H9 (cell line): Measurements from ENCODE around the gene CCN5. TPM values are rescaled to one million over a fixed set of nuclear protein-coding genes. Genes with fewer than 3 reads are reported as not detected.

Experiments used
- DNase-seq: peaks from one replicate; pipeline ENCODE4 v3.0.0-alpha.2; 2017
- H2AFZ ChIP-seq: one replicate; pipeline ENCODE4 v1.6.1; 2013; ENCODE audit warnings: mild to moderate bottlenecking, low read length, control low read depth, moderate library complexity
- H2AK5ac ChIP-seq: 2 replicates; pipeline ENCODE4 v1.6.1; 2013; ENCODE audit warnings: low read length, control low read depth, mixed read lengths; ENCODE audit not compliant: insufficient read length
- H2BK120ac ChIP-seq: one replicate; pipeline ENCODE4 v1.6.1; 2013; ENCODE audit warnings: low read depth, mild to moderate bottlenecking, low read length, control low read depth, inconsistent platforms; ENCODE audit not compliant: poor library complexity, severe bottlenecking
- H2BK12ac ChIP-seq: 2 replicates; pipeline ENCODE4 v1.6.1; 2013; ENCODE audit warnings: low read length, control low read depth, mixed read lengths, low read depth; ENCODE audit not compliant: insufficient read length
- H2BK15ac ChIP-seq: 2 replicates; pipeline ENCODE4 v1.6.1; 2013; ENCODE audit warnings: low read depth, low read length, control low read depth
- H2BK20ac ChIP-seq: one replicate; pipeline ENCODE4 v1.6.1; 2013; ENCODE audit warnings: low read depth, mild to moderate bottlenecking, low read length, control low read depth, inconsistent platforms; ENCODE audit not compliant: poor library complexity, severe bottlenecking
- H2BK5ac ChIP-seq: 2 replicates; pipeline ENCODE4 v1.6.1; 2013; ENCODE audit warnings: low read length, control low read depth, mixed read lengths; ENCODE audit not compliant: insufficient read length
- H3K14ac ChIP-seq: 2 replicates; pipeline ENCODE4 v1.6.1; 2013; ENCODE audit warnings: low read length, control low read depth; ENCODE audit not compliant: insufficient read depth
- H3K18ac ChIP-seq: 2 replicates; pipeline ENCODE4 v1.6.1; 2013; ENCODE audit warnings: low read depth, mild to moderate bottlenecking, mixed read lengths, low read length, control low read depth; ENCODE audit not compliant: insufficient read length
- H3K23ac ChIP-seq: 2 replicates; pipeline ENCODE4 v1.6.1; 2013; ENCODE audit warnings: low read length, control low read depth, mixed read lengths, low read depth; ENCODE audit not compliant: insufficient read length
- H3K23me2 ChIP-seq: 2 replicates; pipeline ENCODE4 v1.6.1; 2013; ENCODE audit warnings: low read depth, mild to moderate bottlenecking, mixed read lengths, low read length, control low read depth; ENCODE audit not compliant: insufficient read length, poor library complexity, severe bottlenecking
- H3K27ac ChIP-seq: 2 replicates; pipeline ENCODE4 v1.5.1; 2013; ENCODE audit warnings: low read length, control low read depth, mixed read lengths, low read depth; ENCODE audit not compliant: insufficient read length
- H3K27me3 ChIP-seq: 2 replicates; pipeline ENCODE4 v1.6.1; 2013; ENCODE audit warnings: low read length, control low read depth, inconsistent platforms; ENCODE audit not compliant: insufficient read depth
- H3K4ac ChIP-seq: 2 replicates; pipeline ENCODE4 v1.6.1; 2013; ENCODE audit warnings: low read depth, mild to moderate bottlenecking, control low read depth, inconsistent platforms, low read length, moderate library complexity
- H3K4me1 ChIP-seq: 2 replicates; pipeline ENCODE4 v1.6.1; 2013; ENCODE audit warnings: low read length, control low read depth, inconsistent platforms; ENCODE audit not compliant: insufficient read depth
- H3K4me2 ChIP-seq: 2 replicates; pipeline ENCODE4 v1.6.1; 2013; ENCODE audit warnings: low read length, control low read depth, mixed read lengths; ENCODE audit not compliant: insufficient read length, insufficient read depth
- H3K56ac ChIP-seq: 2 replicates; pipeline ENCODE4 v1.6.1; 2013; ENCODE audit warnings: low read depth, mild to moderate bottlenecking, mixed read lengths, low read length, control low read depth; ENCODE audit not compliant: insufficient read length
- H3K79me1 ChIP-seq: 2 replicates; pipeline ENCODE4 v1.6.1; 2013; ENCODE audit warnings: low read depth, mild to moderate bottlenecking, moderate library complexity, low read length, control low read depth, inconsistent platforms; ENCODE audit not compliant: insufficient read depth, poor library complexity, severe bottlenecking
- H3K79me2 ChIP-seq: 2 replicates; pipeline ENCODE4 v1.6.1; 2013; ENCODE audit warnings: low read length, control low read depth, inconsistent platforms; ENCODE audit not compliant: insufficient read depth
- H3K9ac ChIP-seq: 2 replicates; pipeline ENCODE4 v1.6.1; 2013; ENCODE audit warnings: low read length, control low read depth, mixed read lengths; ENCODE audit not compliant: insufficient read length; ENCODE audit errors: extremely low read depth
- H3K9me3 ChIP-seq: one replicate; pipeline ENCODE4 v1.6.1; 2013; ENCODE audit warnings: low read depth, low read length, inconsistent platforms; ENCODE audit not compliant: control insufficient read depth
- H3T11ph ChIP-seq: one replicate; pipeline ENCODE4 v1.6.1; 2013; ENCODE audit warnings: mild to moderate bottlenecking, low read length, control low read depth, inconsistent platforms
- H4K20me1 ChIP-seq: one replicate; pipeline ENCODE4 v1.6.1; 2013; ENCODE audit not compliant: control insufficient read depth, insufficient read length, insufficient read depth
- H4K5ac ChIP-seq: 2 replicates; pipeline ENCODE4 v1.6.1; 2013; ENCODE audit warnings: low read depth, mild to moderate bottlenecking, mixed read lengths, low read length, control low read depth; ENCODE audit not compliant: insufficient read length
- H4K8ac ChIP-seq: replicated peaks from 2 replicates; pipeline ENCODE4 v1.6.1; 2013; ENCODE audit warnings: low read length, control low read depth, mixed read lengths, low read depth; ENCODE audit not compliant: insufficient read length
- H4K91ac ChIP-seq: 2 replicates; pipeline ENCODE4 v1.6.1; 2013; ENCODE audit warnings: low read depth, mild to moderate bottlenecking, moderate library complexity, mixed read lengths, low read length, control low read depth; ENCODE audit not compliant: insufficient read length
- H3K27ac Mint-ChIP-seq, 3 experiments: 2 replicates in 2 of 3; 3 replicates in 1 of 3; pipeline ENCODE4 v1.8.0; 2020 to 2021; ENCODE audit warnings: mixed read lengths in 3 of 3, mild to moderate bottlenecking in 1 of 3, moderate library complexity in 1 of 3
- H3K27me3 Mint-ChIP-seq: 2 replicates; pipeline ENCODE4 v1.8.0; 2021; ENCODE audit warnings: low read depth, mild to moderate bottlenecking, moderate library complexity, mixed read lengths
- H3K36me3 Mint-ChIP-seq, 3 experiments: 2 replicates in 2 of 3; 3 replicates in 1 of 3; pipeline ENCODE4 v1.8.0; 2020 to 2021; ENCODE audit warnings: low read depth in 3 of 3, mixed read lengths in 3 of 3; ENCODE audit not compliant: insufficient read depth in 1 of 3
- H3K4me1 Mint-ChIP-seq, 2 experiments: 2 replicates each; pipeline ENCODE4 v1.8.0; 2020; ENCODE audit warnings: mixed read lengths in 2 of 2
- H3K4me3 Mint-ChIP-seq, 2 experiments: 2 replicates in 1 of 2; 3 replicates in 1 of 2; pipeline ENCODE4 v1.8.0; 2020 to 2021; ENCODE audit warnings: mild to moderate bottlenecking in 2 of 2, mixed read lengths in 2 of 2, moderate library complexity in 1 of 2
- H3K9me3 Mint-ChIP-seq, 2 experiments: 2 replicates in 1 of 2; 3 replicates in 1 of 2; pipeline ENCODE4 v1.8.0; 2020; ENCODE audit warnings: mild to moderate bottlenecking in 2 of 2, mixed read lengths in 2 of 2, moderate library complexity in 1 of 2
- WGBS: extraction: QIAGEN DNeasy Blood & Tissue Kit; methylation state at CpG from one replicate; pipeline ENCODE4 v1.1.7; 2013; ENCODE audit warnings: missing lambda C conversion rate, low lambda C conversion rate, mixed read lengths; ENCODE audit not compliant: insufficient read length; ENCODE audit errors: extremely low coverage; 5-methylcytosine and 5-hydroxymethylcytosine counted together
- total RNA-seq: library from RNA; stranded (reverse); gene quantifications from 2 replicates; pipeline ENCODE4 v1.2.1, GENCODE V29; 2021
- TF ChIP-seq, protein P1 (sequence below): fragments of 200-600 bp; sonication (generic); conservative IDR thresholded peaks from 3 replicates; pipeline ENCODE4 v1.8.0; 2021; ENCODE audit warnings: antibody characterized with exemption, mild to moderate bottlenecking

Gene CCN5
- total RNA-seq, 1 experiment from 2014 or later = not detected

DNA sequence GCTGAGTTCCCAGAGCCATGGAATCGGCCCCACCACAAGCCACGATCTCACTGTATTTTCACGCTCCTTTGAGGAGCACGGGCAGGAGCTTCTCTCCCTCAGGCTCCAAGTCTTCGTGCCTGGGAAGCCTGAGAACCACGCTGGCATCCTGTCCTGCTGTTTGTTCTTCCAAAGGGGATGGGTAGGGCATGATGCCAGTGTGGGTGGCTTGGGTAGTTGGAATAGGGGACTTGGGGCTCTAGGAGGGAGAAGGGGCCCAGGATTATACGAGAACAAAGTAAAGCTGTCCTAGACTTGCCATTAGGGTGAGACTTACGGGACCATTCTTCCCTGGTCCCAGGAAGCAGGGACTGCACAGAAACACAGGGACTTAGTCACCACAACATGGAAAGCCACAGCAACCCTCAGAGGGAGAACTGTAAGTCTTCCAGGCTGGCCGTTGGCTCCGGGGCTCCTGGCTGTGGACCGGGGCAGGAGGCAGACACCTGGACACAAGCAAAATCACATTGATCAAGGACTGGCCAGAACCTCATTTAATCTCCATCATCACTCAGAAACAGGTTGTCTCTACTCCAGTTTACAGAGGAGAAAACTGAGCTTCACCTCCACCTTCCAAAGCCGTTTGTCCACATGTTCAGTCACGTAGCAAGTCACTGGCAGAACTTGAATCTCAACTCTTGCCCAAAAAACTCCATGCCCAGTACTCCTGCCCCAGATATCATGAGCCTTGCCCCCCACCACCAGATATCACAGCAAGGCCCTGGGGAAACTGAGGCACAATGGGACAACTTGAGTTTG is 1.3 kb downstream of the CCN5 start:
- H2BK12ac ChIP-seq = no peak overlapping the region
- no peak overlapping the region for H3K14ac ChIP-seq
- H3K4me1 Mint-ChIP-seq = peaks cover 3 to 4% of the 10 kb centered on the region in 2 experiments

More for the DNA sequence above, 1.3 kb downstream of the CCN5 start:
- no peak overlapping the region for H3K4me2 ChIP-seq
- no peak overlapping the region for H4K91ac ChIP-seq
- no peaks in the 10 kb centered on the region for H3K36me3 Mint-ChIP-seq
- H2AK5ac ChIP-seq = no peak overlapping the region
- no peak overlapping the region for H2BK5ac ChIP-seq
- H3K9ac ChIP-seq = no peak overlapping the region
- H4K5ac ChIP-seq = no peak overlapping the region
- no CpG with 5 or more reads among the region's 13 CpGs for WGBS
- H3K4me1 ChIP-seq = no peaks in the 10 kb centered on the region
- H3K56ac ChIP-seq = no peak overlapping the region
- no peak overlapping the region for H3K4ac ChIP-seq
- no peak overlapping the region for H2BK15ac ChIP-seq
- H3K27ac Mint-ChIP-seq = no peak overlapping the region; a peak in 1 of 7 replicates
- no peaks in the 10 kb centered on the region for H3K9me3 ChIP-seq
- no peak for DNase-seq
- H3K18ac ChIP-seq = no peak overlapping the region
- no peak overlapping the region for H2BK120ac ChIP-seq
- no peaks in the 10 kb centered on the region for H3K27me3 ChIP-seq
- H3K79me2 ChIP-seq = no peaks in the 10 kb centered on the region
- no peaks in the 10 kb centered on the region for H4K20me1 ChIP-seq
- H3K23me2 ChIP-seq = no peaks in the 10 kb centered on the region
- no peak overlapping the region for H2BK20ac ChIP-seq
- no peaks in the 10 kb centered on the region for H3K79me1 ChIP-seq
- no peak overlapping the region for H3K23ac ChIP-seq
- no peak overlapping the region for H3T11ph ChIP-seq
- no peak overlapping the region for H2AFZ ChIP-seq
- TF ChIP-seq, protein P1, sequence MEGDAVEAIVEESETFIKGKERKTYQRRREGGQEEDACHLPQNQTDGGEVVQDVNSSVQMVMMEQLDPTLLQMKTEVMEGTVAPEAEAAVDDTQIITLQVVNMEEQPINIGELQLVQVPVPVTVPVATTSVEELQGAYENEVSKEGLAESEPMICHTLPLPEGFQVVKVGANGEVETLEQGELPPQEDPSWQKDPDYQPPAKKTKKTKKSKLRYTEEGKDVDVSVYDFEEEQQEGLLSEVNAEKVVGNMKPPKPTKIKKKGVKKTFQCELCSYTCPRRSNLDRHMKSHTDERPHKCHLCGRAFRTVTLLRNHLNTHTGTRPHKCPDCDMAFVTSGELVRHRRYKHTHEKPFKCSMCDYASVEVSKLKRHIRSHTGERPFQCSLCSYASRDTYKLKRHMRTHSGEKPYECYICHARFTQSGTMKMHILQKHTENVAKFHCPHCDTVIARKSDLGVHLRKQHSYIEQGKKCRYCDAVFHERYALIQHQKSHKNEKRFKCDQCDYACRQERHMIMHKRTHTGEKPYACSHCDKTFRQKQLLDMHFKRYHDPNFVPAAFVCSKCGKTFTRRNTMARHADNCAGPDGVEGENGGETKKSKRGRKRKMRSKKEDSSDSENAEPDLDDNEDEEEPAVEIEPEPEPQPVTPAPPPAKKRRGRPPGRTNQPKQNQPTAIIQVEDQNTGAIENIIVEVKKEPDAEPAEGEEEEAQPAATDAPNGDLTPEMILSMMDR = no peak
- no peak overlapping the region for H3K27ac ChIP-seq
- no peak overlapping the region; a peak in 1 of 5 replicates for H3K4me3 Mint-ChIP-seq
- no peaks in the 10 kb centered on the region for H3K9me3 Mint-ChIP-seq
- no peaks in the 10 kb centered on the region; the same call in 1 of the 2 replicates for H3K27me3 Mint-ChIP-seq
- no peak overlapping the region for H4K8ac ChIP-seq
